B cell (primary cell): ENCODE measurements around the gene KRTAP5-8.
"Not testable (repeated sequence)": the region's sequence is repeated elsewhere in the genome, so short reads cannot be mapped to it uniquely, and the experiment has no call there.

Experiments
- CTCF ChIP-seq: fragments of 200-600 bp; IDR thresholded peaks from one replicate; pipeline ENCODE4 v1.8.0; 2022; ENCODE audit warnings: antibody characterized with exemption, mild to moderate bottlenecking
- EZH2 ChIP-seq: IDR thresholded peaks from 2 replicates; pipeline ENCODE4 v1.6.1; 2012; ENCODE audit warnings: borderline replicate concordance, low read depth, mild to moderate bottlenecking, moderate library complexity, low read length; ENCODE audit not compliant: insufficient read depth, poor library complexity, severe bottlenecking

- TF ChIP-seq CTCF, EZH2: not testable (repeated sequence)
Observed at GRCh38 chr11:71539971-71540370, 2.1 kb downstream of the KRTAP5-8 start.
